ENCODE measurements around the gene LSM10. TPM values are rescaled to one million over a fixed set of nuclear protein-coding genes. Genes with fewer than 3 reads are reported as not detected.

The LSM10 gene
- total RNA-seq = 28.9 TPM

DNA sequence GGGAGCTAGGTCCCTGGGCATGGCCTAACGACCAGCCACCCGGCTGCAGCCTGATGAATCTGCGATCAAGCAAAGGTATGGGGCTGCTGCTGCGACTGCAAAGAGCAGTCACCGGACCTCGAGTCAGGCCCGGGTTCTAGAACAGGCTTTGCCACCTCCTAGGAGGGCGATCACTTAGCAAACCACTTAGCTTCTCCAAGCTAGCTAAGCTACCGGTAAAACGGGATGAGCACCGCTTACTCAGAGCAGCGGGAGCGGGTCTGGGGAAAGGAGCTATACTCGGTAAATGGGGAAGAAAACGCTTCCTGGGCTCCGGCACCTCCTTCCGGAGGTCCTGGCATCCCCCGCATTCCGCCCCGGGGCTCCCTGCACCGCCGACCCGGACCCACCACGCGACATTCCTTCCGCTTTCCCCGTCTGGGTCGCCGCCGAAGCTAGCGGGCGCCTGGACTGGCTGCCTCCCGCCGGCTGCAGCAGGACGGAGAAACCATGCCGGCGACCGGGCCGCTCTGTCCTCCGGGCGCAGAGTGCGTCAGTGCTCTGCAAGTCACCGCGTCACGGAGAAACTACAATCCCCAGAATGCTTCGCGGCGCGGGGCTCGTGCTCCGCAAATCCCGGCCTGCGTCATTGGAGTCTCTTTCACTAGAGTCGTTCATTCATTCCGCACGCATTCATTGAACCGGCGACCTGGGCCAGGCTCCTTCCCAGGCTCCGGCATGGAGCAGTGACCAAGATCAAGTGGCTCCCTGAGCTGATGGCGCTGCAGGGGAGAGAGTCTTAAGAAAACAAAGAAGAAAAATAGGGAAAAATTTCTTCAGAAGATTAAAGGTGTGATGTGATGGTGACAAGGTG is at the start of gene LSM10:
TSS of gene LSM10 (minus strand) at position 531 of the 853 bp plus-strand sequence. CDS start 3,779 bp downstream, outside the sequence.
- peak; percentile 96 for DNase-seq (ENCODE audit: low spot score)

- DNase-seq (ENCODE audit: low spot score) = no peak
Observed at GRCh38 chr1:36447450-36447849, 49.7 kb upstream of the LSM10 start.

DNA sequence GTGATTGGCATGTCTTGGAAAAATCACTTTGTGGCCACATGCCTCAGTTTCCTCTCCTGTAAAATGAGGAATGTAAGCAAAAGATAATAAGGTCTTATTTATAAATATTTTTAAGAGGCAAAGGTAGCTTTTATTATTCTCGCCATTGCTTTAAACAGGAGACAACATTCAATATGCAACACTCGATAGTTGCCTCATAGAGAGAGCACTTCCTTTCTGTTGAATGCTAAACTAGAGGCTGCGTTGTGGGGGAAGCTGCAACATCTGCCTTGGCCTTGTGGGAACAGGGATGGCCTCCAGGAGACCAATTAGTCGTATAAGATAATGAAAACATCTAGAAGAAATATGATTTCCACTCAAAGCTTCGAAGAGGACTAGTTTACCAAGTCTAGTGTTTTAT is 49.0 kb upstream of the LSM10 start:
- no peak for DNase-seq (ENCODE audit: low spot score)

DNA sequence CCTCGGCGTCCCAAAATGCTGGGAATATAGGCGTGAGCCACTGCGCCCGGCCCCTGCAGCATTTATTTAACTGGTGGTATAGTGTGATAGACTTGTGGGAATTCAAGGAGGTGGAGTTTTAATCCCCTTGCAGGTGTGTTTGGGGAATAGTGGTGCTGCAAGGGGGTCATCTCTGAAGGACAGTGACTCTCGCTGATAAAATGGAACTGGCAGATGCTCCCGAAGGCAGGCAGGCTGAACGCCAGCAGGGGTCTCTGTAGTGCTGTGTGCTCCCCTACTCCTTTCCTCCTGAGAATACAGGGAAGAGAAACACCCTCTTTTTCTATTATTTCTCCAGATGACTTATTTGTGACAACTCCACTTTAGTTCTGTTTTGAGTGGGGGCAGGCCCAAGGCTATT is 48.6 kb upstream of the LSM10 start:
- DNase-seq (ENCODE audit: low spot score) = no peak

DNA sequence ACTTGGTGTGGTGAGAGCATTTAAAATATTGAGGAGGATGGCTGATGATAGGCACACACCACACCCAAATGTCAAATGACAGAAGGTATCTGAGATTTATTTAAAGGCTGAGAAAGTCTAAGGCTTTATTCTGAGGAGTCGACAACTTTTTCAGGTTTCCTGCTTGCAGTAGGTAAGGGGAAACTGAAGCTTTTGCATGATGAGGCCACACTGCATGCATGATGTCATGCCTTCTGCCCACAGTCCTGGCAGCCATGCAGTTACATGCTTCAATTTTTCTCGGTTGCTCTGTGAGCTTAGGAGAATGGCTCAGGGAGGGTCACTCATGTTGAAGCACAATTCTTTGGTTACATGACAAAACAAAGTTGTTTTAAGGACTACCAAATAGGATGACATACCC is 45.6 kb upstream of the LSM10 start:
- no peak for DNase-seq (ENCODE audit: low spot score)

DNA sequence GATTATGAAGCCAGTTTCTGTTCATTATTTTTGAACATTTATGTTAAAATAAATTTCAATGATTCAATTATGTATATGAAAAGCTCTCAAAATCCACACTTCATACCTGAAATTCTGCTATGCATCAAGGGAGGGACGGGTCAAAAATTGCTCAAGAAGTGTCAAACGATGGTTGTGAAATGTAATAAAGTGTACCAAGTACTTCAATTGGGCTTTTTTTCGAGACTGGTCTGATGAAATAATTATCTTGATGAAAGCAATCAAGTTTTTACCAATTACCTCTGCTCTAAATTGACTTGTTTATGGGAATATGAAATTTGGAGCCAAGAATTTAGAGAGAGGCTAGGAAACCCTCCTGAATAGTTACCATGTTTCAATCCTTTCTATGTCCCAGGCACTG is 44.6 kb upstream of the LSM10 start:
- no peak for DNase-seq (ENCODE audit: low spot score)

DNA sequence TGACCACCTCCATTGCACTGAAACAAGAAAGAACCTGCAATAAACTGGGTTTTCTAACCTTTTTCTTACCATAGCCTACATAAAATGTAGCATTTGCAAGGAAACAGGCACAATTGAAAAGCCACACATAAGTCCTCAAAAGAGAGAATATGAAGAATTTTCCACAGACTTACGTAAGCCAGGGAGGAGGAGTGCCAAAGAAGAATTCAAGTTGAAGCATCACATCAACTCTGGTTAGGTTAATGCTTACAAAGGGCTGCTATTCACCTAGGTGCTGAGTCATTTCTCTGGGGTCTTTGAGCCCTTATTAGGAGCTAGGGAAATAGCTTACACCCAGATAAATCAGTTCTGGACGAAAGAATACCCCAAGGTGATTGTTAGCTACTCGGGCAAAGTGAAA is 42.9 kb upstream of the LSM10 start:
- DNase-seq (ENCODE audit: low spot score) = no peak

DNA sequence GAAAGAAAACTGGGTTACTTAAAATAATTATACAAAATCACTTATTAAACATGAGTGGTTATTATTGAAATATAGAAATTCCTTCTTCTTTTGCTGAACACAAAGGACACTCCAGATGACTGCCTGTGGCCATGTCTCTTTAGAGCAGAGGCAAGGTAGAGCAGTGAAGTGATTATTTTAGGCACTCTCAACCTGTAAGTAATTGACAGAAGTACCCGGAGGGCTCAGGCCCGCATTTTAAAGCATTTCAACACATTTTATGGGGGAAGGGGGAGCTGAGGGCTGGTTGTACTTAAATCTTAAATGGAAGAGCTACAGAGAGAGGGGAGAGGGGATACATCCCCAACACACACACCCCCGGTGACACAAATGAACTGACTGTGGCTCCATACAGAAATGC is 42.3 kb upstream of the LSM10 start:
- no peak for DNase-seq (ENCODE audit: low spot score)

GRCh38 chr1:36438715-36439114 is 41.0 kb upstream of the LSM10 start:
- no peak for DNase-seq (ENCODE audit: low spot score)

GRCh38 chr1:36436821-36437220 is 39.1 kb upstream of the LSM10 start:
- no peak for DNase-seq (ENCODE audit: low spot score)

DNA sequence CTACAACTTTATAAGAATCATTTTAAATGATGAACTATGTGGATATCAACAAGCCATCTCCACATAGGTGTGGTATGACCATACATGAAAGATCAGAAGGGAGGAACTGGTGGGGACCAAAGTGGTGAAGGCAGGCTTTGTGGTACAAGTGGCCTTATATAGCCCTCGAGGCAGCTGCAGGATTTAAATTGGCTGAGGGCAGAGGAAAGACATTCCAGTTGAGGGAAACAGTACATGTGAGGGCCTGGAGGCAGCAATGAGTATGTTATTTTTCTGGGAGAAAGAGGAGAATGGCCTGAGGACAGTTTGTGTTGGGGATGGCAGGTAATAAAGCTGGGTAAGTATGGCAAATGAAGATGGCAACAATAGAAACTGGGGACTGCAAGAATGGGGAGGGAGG is 35.4 kb upstream of the LSM10 start:
- DNase-seq (ENCODE audit: low spot score) = no peak

DNA sequence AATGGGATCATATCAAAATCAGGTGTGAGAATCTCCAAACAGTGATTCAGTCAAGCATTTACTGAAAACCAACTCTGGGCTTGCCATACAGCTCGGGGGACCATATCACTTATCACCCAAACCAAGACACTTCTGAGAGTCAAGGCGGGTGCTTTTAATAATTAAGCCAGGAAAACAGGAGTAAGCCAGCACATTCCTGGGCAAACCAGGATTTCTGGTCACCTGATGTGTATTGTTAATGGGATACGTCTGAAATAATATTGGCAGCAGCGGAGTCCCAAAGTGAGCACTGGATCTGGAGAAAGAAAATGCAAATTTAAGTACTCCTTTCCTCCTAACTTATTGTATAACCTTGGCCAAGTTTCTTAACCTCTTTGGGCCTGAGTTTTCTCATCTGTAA is 34.9 kb upstream of the LSM10 start:
- no peak for DNase-seq (ENCODE audit: low spot score)

- no peak for DNase-seq (ENCODE audit: low spot score)
Observed at GRCh38 chr1:36425791-36426190, 28.1 kb upstream of the LSM10 start.

GRCh38 chr1:36421649-36422048 is 23.9 kb upstream of the LSM10 start:
- no peak for DNase-seq (ENCODE audit: low spot score)

DNA sequence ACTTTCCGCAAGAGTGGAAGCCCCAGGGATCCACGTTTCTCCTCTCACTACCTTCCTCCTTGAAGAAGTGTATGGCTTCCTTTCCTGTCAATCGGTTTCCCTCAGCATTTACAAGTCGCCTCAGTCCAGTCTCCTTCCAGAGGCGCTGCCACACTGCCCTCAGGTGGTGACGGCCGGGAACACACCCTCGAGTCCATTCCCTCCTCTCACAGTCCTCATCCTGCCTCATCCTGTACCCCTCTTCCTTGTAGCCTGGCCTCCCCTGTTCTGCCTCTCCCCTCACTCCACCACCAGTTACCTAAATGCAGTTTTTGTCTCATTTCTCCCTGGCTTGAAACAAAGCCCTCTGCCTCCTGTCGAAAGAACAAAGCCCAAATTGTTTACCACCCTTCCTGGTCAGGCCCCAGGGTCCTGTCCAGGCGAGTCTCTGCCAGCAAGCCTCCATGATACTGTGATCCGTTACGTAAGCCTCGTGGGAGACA is 23.2 kb upstream of the LSM10 start:
- peak; percentile 90 for DNase-seq (ENCODE audit: low spot score)

- DNase-seq (ENCODE audit: low spot score) = no peak
Observed at GRCh38 chr1:36420409-36420808, 22.7 kb upstream of the LSM10 start.

DNA sequence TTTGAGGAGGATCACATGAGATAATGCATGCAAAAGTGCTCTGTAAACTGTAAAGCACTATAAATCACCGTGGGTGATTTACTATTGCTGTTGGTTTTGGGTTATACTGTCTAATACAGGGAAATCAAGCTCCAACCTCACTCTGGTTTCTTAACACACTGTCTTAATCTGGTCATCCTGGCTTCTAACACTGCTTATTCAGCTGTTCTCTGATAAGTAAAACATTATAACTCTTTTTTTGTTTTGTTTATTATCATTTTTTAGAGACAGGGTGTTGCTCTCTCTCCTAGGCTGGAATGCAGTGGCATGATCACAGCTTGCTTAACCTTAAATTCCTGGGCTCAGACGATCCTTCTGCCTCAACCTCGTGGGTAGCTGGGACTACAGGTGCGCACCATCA is 21.9 kb upstream of the LSM10 start:
- no peak for DNase-seq (ENCODE audit: low spot score)

GRCh38 chr1:36419140-36419539 is 21.4 kb upstream of the LSM10 start:
- no peak for DNase-seq (ENCODE audit: low spot score)

DNA sequence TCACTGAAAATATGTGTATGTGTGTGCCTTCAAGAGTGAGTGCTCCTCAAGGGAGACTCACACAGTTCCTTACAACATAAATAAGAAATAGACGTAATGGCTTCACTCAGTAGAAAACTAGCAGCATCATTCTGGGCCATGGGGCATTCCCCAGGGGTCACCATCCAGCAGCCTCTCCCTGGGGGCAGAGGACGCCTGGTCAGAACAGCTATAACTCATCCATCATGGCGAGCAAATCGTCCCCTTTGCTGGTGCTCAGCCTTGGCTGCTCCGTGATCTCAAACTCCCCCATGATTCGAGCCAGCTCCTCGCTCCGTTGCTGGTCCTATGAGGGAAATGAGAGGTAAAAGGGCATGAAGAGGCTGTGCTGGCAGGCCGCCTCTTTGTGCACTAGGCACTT is 20.2 kb upstream of the LSM10 start:
- DNase-seq (ENCODE audit: low spot score) = no peak

- no peak for DNase-seq (ENCODE audit: low spot score)
Observed at GRCh38 chr1:36415661-36416326, 18.1 kb upstream of the LSM10 start.

DNA sequence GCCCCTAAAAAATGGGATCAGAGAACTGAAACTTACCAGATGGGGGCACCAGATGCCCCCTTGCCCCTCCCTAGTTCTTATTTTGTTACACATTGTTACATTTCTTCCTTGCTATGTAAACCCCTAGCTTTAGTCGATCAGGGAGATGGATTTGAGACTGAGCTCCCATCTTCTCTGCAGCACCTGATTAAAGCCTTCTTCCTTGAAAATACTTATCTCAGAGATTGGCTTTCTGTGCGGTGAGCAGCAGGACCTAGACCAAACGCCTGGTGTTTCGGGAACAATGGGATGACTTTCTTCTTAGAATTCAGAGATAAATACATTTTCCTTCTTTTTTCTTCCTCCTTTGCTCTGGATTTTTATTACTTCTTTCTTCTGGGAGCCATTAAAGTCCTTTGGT is 16.7 kb upstream of the LSM10 start:
- DNase-seq (ENCODE audit: low spot score) = no peak

DNA sequence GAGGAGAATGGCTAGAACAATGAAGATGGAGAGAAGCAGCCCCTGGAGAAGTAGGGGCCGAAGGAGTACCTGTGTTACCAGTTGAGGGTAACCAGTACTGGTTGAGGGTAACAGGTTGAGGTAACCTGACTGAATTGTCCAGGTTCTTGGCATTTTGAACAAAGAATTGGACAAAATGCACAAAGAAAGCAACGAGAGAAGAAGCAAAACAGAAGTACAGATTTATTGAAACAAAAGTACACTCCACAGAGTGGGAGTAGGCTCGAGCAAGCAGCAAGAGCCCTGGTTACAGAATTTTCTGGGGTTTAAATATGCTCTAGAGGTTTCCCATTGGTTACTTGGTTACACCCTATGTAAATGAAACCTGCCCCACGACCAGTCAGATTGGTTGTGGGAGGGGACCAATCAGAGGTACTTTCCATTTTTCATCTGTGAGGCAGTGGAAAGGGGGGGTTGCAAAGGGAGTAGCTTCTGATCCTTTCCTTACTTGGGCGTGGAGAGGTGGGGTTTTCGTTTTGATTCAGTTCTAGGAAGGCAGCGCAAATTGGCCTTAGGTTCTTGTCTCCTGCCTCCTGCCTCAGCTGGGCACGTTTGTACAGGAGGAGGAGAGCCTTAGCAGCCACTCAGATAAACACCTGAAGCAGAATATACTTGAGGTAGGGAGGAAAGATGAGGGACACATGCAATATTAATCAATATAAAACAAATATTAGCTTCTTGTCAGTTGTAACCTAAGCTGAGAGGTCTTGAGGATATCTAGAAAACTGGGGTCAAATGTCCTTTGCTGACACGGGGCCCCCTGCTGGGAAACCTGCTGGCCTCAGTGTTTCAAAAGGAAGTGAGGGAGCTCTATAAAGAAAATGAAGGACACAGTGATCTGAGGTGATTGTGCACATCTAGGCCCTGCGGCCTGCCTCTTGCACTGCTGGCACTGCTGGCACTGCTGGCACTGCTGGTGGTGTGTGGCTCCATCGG is 14.3 kb upstream of the LSM10 start:
- no peak for DNase-seq (ENCODE audit: low spot score)

Data from ureter (tissue), 1 donor.